Stimulated activated naive CD4-positive, alpha-beta T cell treated with Interleukin-2 at 50 U/mL for 16 hours (primary cell): ENCODE results near the gene ADAM12.

Experiments used
- DNase-seq: peaks from one replicate; lab custom pipeline; 2025; lab: John Stamatoyannopoulos, UW

ADAM12 gene

DNA sequence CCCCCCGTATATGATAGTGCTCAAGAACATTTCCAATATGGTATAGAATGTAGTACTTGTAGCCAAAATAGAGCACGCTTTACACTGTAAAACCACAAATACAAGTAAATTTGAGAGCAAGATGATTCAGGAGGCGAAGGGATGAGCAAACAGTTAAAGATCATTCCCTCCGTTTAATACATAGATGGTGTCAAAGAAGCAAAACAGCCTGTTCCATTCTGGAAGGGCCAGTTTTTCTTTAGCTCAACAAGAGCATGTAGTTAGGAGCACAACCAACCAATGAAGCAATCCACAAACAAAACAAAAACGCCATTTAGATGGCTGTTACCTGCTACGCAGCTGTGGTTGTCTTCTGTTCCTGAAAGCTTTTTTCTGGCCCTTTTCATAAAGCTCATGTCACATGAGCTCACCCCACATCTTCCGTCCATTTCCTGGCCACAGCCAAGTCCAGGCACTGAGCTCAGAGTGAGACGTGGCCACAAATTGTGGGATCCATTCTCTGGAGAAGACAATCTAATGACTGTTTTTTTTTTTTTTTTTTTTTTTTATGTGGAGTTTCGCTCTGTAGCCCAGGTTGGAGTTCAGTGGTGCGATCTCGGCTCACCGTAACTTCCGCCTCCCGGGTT is 306.3 kb downstream of the ADAM12 start:
- DNase-seq: no peak

DNA sequence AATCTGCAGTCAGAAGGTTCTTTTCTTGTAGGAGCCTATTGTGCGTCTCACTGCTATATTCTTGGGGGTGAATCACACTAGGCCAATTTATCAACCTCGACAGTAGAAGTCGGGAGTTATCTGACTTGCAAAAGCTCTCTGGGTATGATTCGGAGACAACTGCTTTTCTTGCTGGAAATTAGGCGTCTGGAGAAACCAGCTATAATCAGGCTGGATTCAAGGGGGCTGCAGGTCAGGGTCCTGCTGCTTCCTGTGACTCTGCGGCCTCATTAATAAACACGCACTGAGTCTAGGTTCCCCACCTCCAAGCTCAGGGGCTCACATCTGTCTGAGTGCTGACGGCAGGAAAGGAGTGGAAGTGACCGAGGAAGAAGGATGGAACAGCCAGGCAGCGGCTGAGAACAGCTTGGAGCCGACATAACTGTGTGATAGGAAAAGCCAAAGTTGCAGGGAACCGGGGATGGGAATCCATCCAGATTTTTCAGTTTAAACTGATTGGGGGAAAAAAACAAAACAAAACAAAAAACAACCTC is 307.3 kb downstream of the ADAM12 start:
- no peak for DNase-seq

DNA sequence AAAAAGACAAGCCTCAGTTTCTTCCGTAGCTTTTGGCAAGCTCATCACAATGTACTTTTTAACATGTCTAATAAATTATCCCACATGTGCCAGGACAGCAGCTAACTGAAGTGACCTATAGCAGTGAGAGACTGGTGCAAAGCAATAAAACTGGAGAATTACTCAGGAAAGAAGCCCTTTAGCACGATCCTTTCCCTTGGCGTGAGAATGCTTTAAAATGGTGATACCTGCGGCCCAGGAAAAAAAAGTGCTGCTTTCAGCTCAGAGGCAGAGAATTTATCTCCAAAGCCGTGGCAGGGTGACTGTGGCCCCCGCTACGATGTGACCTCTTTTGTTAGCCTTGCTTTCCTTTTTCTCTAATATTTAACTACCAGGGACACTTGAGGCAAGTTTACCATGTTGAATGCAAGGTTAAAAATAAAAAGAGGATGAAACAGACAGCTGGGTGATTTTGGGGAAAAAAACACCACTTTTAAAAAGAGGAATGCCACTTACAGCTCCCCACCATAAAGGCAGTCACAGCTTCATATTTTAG is 307.9 kb downstream of the ADAM12 start:
- no peak for DNase-seq

DNA sequence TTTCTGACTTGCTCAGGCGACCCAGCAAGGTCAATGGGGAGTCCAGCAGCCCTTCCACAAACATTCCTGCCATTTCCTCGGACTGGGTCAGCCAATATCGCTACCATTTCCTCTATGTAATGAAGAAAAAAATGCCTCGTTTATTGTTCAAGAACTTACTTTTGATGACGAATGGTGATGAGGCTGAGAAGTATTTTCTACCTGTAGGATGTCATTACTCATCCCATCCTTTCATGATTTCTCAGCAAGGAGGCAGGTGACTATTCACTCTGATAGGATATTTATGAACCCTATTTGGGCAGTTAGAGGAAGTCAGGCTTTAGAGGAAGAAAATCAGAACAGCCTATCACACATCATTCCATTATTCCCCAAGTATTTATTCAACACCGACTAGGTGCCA is 313.3 kb downstream of the ADAM12 start:
- DNase-seq: no peak

GRCh38 chr10:126074291-126074690 is 314.0 kb downstream of the ADAM12 start:
- no peak for DNase-seq

DNA sequence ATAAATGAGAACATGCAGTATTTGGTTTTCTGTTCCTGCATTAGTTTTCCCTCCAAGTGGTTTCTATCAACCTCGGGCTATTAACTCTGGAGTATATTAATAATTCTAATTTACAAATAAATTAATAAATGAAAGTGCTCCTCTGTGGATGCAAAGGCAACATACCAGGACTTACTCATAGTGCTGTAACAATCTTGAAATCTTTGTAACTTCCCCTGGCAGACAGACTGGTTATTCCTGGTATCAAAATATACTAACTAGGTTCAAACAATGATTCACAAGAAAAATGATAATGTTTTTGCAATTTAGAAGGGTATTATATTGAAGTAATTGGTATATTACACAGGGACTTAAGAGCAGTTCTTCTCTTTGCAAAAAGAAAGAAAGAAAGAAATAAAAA is 314.7 kb downstream of the ADAM12 start:
- DNase-seq: no peak

DNA sequence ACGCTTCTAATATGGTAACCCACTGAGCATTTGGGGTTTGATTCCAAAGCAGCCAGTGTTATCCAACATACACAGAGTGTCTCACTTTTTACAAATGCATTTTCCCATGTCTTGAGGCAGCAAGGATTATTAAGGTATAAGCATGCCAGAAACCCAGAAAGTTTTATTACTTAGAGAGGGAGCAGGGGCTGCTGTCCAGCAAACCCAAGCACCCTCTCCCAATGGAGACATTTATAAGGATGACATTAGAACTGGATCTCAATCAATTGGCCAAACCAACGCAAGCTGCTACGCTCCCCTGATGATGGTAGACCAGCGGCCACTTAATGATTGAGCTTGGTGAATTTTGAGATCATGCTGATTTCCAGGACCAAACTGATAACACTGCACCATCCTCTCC is 315.7 kb downstream of the ADAM12 start:
- DNase-seq: no peak

GRCh38 chr10:126070476-126071215 is 317.6 kb downstream of the ADAM12 start:
- DNase-seq: no peak

DNA sequence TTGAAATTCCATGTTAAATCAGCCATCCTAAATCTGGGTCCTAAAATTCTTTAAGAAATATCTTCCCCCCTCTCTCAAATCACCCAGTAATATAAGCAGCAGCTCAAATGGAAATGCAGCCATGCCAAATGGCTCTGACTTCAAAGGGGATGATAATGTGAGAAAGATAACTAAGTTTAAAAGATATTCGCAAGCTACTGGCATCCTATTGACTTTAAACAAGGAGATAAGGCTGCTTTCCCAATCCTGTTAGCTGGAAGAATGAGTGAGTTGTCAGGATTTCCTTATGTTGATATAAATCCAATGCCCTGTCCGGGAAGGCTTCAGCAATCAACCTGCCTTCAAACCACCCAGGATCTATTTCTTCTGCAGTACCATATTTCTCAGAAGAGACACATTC is 320.0 kb downstream of the ADAM12 start:
- DNase-seq: no peak

GRCh38 chr10:126066456-126066855 is 321.8 kb downstream of the ADAM12 start:
- DNase-seq: no peak

GRCh38 chr10:126065751-126066377 is 322.4 kb downstream of the ADAM12 start:
- DNase-seq: no peak

- no peak for DNase-seq
Observed at GRCh38 chr10:126064512-126064911, 323.8 kb downstream of the ADAM12 start.

DNA sequence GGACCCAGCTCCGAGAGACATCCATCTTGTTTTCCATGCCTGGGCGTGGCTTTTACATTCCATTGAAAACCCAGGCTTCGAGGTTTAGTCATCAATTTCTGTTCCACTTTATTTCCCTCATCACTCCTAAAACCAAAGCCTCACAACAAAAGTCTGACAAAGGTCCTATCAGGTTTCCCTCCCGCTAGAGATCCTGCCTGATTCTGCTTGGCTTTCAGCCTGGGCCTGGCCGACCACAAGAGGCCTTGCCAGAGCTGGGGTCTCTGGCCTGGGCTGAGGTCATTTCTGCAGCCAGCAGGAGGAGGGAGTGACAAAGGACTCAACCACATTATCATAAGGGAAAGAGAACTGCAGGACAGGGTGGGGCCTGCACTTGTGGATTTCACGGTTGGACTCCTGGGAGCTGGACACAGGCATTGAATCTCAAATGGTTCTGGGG is 324.9 kb downstream of the ADAM12 start:
- no peak for DNase-seq

DNA sequence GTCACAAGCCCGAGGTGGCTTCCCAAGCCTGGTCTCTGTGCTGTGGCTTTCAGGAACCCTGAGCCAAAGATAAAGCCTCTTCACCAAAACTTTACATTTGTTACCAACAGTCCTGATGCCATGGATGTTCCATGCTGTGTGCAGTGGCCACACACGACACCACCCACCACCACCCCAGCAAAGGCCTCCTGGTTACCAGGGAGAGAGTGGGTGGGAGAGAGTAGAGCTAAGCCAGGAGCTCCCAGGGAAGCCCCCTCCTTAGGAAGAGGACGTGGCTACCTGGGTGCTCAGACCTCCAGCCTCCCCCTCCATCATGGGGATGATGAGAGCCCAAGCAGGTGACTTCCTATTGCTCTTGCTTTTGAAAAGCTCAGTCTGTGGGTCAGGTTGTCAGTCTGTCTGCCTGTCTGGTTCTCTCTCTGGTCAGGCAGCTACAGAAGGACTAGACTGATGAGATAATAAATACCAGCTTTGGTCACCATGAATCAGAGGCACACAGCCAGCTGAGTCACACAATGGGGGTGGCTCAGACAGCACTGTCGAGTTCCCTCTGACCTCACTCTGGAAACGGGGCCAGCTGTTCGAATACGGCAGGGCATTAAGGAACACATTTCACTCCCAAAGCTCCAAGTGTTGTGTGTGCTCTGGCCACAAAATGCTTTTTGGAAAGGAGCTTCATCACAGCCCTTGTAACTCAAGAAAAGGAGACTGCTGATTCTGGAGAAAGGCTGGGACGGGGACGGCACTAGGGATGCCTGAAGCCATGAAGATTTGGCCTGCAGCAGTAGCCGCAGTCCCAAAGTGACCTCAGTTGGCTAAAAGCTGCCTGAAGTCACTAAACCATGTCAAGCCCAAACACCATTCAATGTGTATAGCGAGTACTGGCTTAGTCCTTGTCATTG is 325.9 kb downstream of the ADAM12 start:
- no peak for DNase-seq

DNA sequence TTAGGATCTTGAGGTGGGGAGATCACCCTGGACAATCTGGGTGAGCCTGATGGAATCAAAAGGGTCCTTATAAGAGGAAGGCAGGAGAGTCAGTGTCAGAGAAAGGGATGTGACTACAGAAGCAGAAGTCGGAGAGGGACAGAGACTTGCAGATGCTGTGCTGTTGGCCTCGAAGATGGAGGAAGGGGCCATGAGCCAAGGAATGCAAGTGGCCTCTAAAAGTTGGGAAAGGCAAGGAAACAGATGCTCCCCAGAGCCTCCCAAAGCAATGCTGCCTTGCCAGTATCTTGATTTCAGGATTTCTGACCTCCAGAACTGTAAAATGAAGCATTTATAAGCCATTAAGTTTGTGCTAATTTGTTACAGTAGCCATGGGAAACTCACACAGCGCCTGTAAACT is 326.8 kb downstream of the ADAM12 start:
- no peak for DNase-seq

DNA sequence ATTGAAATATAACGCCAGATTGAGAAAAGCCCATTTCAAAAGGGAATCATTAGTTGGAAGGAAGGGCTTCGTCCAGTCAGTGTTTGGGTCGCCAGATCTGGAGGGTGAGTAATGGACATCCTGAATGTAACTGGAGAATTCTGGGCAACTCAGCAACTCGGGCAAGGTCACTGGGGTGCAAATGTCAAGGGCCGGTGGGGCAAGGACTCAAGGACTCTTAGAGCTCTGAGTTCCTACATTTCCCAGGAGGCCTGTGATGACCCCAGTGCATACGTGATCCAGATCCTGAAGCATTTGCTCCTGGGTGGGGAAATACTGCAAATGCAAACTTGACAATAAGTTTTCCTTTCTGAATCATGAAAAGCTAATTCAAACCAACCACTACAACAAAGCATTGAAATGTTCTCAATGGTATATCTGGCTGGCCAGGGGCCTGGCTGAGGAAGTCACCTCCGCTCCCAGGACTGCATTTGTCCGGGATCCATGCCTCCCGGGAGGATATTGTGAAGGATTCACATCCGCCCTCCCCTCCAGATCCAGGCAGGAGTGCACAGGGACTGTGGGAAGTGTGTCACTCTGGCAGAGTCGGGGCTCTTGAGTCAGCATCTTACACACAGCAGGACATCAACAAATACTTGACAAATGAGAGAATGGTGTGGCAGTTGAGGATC is 327.9 kb downstream of the ADAM12 start:
- DNase-seq: no peak

DNA sequence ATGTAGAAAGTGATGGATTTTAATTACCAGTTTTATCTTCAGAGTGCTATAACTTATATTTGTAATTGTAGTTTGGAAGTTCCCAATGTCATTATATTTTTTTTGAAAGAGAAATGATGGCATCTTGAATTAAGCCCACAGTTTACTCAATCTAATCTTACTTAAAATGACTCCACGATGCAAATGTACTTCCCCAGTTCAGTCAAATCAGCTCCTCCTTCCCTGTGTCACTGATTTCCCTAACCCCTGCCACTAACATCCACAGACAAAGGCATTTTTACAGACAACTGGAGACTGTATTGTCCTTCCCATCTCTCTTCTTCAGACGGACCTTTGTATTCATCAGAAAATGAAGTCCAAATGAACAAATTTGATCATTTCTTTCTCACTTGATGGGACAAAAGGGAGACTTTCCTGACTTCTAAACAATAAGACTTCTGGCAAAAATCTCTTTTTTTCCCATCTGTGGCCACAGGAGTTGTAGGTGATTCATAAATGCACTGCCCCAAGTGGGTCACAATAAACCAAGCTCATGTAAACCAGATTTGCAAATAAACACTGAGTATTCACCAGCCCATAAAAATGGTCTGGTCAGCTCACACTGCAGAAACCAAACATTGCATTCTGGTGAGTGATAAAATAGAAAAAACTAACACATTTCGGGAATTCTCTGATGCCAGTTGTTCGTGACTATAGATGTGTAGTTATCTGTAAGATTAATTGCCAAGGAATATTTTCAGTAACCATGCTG is 329.0 kb downstream of the ADAM12 start:
- DNase-seq: no peak

DNA sequence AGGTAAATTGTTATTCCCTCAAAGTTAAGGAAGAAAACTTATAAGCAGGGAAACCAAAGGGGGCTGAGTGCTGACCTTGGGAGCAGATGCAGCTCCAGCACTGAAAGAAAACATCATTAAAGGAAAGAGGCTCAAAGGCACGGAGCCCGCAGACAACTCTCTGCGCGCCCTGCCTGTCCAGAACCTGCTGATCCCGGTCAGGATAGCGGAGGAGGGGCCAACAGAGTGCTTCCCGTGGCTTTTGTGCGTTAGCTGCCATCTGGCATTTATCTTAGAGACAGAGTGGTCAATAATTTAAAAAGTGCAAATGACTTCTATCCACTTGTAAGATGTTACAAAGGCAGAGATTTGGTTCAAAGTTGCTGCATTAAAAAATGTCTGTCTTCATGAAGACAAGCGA is 329.8 kb downstream of the ADAM12 start:
- no peak for DNase-seq

DNA sequence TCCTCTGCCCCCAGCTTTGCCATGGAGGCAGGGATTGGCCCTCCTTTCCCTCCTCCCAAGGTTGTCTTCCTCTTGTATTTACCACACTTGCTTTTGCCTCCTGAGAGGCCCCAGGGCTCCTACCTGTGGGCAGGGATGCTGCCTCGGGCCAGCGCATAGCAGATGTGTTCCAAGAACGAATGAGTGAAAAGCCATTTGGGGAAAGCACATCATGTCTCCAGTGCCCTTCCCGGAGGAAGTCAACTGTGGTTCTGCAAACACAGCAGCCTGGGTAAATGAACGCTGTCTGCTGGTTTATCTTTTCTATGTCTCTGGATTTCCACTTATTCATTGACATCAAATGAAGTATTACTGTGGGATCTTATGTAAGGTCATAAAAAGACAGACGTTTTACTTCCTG is 330.2 kb downstream of the ADAM12 start:
- no peak for DNase-seq

- no peak for DNase-seq
Observed at GRCh38 chr10:126057494-126057893, 330.8 kb downstream of the ADAM12 start.

- no peak for DNase-seq
Observed at GRCh38 chr10:126054191-126054590, 334.1 kb downstream of the ADAM12 start.
